Measurements from ENCODE around the gene MAST2. TPM values are rescaled to one million over a fixed set of nuclear protein-coding genes. Genes with fewer than 3 reads are reported as not detected.

Gene MAST2
- total and polyA plus RNA-seq, 9 of the 15 experiments (the other 6 are each of a cell fraction or from before 2014, with no cell fraction given) = 0.73 to 32.0 (median 17.8) TPM

- TF ChIP-seq, protein P1, sequence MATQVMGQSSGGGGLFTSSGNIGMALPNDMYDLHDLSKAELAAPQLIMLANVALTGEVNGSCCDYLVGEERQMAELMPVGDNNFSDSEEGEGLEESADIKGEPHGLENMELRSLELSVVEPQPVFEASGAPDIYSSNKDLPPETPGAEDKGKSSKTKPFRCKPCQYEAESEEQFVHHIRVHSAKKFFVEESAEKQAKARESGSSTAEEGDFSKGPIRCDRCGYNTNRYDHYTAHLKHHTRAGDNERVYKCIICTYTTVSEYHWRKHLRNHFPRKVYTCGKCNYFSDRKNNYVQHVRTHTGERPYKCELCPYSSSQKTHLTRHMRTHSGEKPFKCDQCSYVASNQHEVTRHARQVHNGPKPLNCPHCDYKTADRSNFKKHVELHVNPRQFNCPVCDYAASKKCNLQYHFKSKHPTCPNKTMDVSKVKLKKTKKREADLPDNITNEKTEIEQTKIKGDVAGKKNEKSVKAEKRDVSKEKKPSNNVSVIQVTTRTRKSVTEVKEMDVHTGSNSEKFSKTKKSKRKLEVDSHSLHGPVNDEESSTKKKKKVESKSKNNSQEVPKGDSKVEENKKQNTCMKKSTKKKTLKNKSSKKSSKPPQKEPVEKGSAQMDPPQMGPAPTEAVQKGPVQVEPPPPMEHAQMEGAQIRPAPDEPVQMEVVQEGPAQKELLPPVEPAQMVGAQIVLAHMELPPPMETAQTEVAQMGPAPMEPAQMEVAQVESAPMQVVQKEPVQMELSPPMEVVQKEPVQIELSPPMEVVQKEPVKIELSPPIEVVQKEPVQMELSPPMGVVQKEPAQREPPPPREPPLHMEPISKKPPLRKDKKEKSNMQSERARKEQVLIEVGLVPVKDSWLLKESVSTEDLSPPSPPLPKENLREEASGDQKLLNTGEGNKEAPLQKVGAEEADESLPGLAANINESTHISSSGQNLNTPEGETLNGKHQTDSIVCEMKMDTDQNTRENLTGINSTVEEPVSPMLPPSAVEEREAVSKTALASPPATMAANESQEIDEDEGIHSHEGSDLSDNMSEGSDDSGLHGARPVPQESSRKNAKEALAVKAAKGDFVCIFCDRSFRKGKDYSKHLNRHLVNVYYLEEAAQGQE (IDR thresholded peaks at IDR 0.05; ENCODE audit: borderline replicate concordance) = peak; percentile 5; the same call in 1 of the 2 replicates
- TF ChIP-seq, protein P1 (CRISPR knock-in tag; IDR thresholded peaks at IDR 0.05; ENCODE audit: low read depth) = no peak
- TF ChIP-seq RB1 (IDR thresholded peaks at IDR 0.05; ENCODE audit: low read depth) = no peak
- TF ChIP-seq ETV6 (IDR thresholded peaks at IDR 0.05; ENCODE audit: borderline replicate concordance in 1 of 2, low read depth in 2 of 2, low read length in 1 of 2) = peak; percentile 51 to 78; a peak in 2 of 4 replicates
- no peak for TF ChIP-seq ETV6 (CRISPR knock-in tag; IDR thresholded peaks at IDR 0.05; ENCODE audit: borderline replicate concordance)
- peak; percentile 48; the same call in 1 of the 2 replicates for TF ChIP-seq POLR2H (tag; IDR thresholded peaks at IDR 0.05; ENCODE audit: low read depth)
- TF ChIP-seq ZFP91 (CRISPR knock-in tag; IDR thresholded peaks at IDR 0.05) = 0 out of 2 replicates have a peak, but pooled peaks have one; percentile 16
- TF ChIP-seq TFE3 (CRISPR knock-in tag; IDR thresholded peaks at IDR 0.05) = no peak
- TF ChIP-seq USF1 (CRISPR knock-in tag; IDR thresholded peaks at IDR 0.05) = peak; percentile 81
- TF ChIP-seq SRF (CRISPR knock-in tag; IDR thresholded peaks at IDR 0.05) = peak in 1 of 2 experiments; percentile 26; a peak in 1 of 4 replicates
- TF ChIP-seq ZNF766 (CRISPR knock-in tag; conservative IDR thresholded peaks at IDR 0.05) = peak; percentile 49; the same call in 1 of the 2 replicates
- peak; percentile 66 for TF ChIP-seq GABPA (tag; conservative IDR thresholded peaks at IDR 0.05; ENCODE audit: low read depth)
- 0 out of 2 replicates have a peak, but pooled peaks have one; percentile 38 for TF ChIP-seq TEAD2 (tag; IDR thresholded peaks at IDR 0.05)
These were observed 262.0 kb downstream of the MAST2 start (continued) for GRCh38 chr1:46065405-46065804.
